Upper lobe of left lung (tissue), 4 donors: ENCODE measurements around the gene KLHL29.

Experiments used
- CTCF ChIP-seq, 6 experiments: fragments of 450-650 bp in 4 of 6; fragments of 200-600 bp in 2 of 6; sonication (generic) in 2 of 6; IDR thresholded peaks; one replicate each; pipeline ENCODE4 v1.5.1; 2016 to 2019; ENCODE audit warnings: antibody characterized with exemption in 6 of 6
- EP300 ChIP-seq, 4 donors: sonication (generic); formaldehyde crosslinking; IDR thresholded peaks; one replicate each; pipeline ENCODE4 v1.5.1; 2017; ENCODE audit warnings: antibody characterized with exemption in 4 of 4, control low read depth in 2 of 4
- POLR2A ChIP-seq, 4 donors: fragments of 450-650 bp; IDR thresholded peaks; one replicate each; pipeline ENCODE4 v1.5.1; 2016 to 2017; ENCODE audit warnings: antibody characterized with exemption in 4 of 4, mild to moderate bottlenecking in 2 of 4

GRCh38 chr2:23588508-23589201, 203.7 kb downstream of the KLHL29 start:
- no peak for TF ChIP-seq CTCF (IDR thresholded peaks at IDR 0.05)
- no peak for TF ChIP-seq EP300 (IDR thresholded peaks at IDR 0.05)
- TF ChIP-seq POLR2A (IDR thresholded peaks at IDR 0.05), result no peak
